ENCODE measurements around the gene OVCA2.

OVCA2 gene

GRCh38 chr17:2082003-2082781 is 40.4 kb downstream of the OVCA2 start:
- no peaks in the 10 kb centered on the region for H3K79me2 ChIP-seq (ENCODE audit: insufficient read depth, low read length)
- H2AFZ ChIP-seq (ENCODE audit: low read depth, low read length, severe bottlenecking), result no peak overlapping the region
- H3K9me2 ChIP-seq (replicated peaks; ENCODE audit: insufficient read depth, low read length), result no peaks in the 10 kb centered on the region
- H3F3A ChIP-seq (ENCODE audit: insufficient read depth), result no peaks in the 10 kb centered on the region
- H4K20me1 ChIP-seq (ENCODE audit: low read depth, low read length), result no peaks in the 10 kb centered on the region
- H3K4me3 ChIP-seq (ENCODE audit: insufficient read depth, low read length, poor library complexity, severe bottlenecking), result no peak overlapping the region
- H3K27me3 ChIP-seq (ENCODE audit: low read length), result no peaks in the 10 kb centered on the region
- TF ChIP-seq CTCF (IDR thresholded peaks at IDR 0.05; ENCODE audit: insufficient read depth, low read length, poor library complexity, severe bottlenecking) (no peak), EZH2phosphoT487 (conservative IDR thresholded peaks at IDR 0.05; ENCODE audit: low read length) (no peak)
- no peak overlapping the region for H3K4me2 ChIP-seq (ENCODE audit: low read depth, low read length, poor library complexity, severe bottlenecking)
- no peaks in the 10 kb centered on the region for H3K9me3 ChIP-seq (ENCODE audit: insufficient read depth, low read length)
- no peak overlapping the region for H3K9ac ChIP-seq (ENCODE audit: low read length)
- no peak overlapping the region for H3K27ac ChIP-seq (ENCODE audit: low read depth, low read length)
- no peaks in the 10 kb centered on the region for H3K36me3 ChIP-seq (ENCODE audit: low read length)

DNA sequence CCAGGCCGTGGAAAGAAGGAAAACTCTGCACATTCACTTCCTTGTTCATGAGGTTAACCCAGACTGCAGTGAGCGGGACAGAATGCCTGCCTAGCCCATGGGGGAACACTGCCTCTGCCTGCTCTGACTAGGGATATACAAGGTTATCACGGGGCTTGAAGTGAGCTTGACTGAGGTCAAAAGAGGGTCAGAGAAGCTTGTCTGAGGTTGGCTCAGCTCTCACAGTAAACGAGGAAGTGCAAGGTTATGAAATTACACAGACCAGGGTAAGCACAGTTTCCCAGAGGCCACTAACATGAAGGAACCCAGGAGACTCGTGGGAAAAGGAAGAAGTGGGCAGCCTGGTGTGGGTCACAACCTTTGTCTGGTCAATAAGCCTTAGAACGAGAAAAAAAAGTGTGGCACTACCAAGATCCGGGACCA is 41.8 kb downstream of the OVCA2 start:
- Histone ChIP-seq H3K9ac (ENCODE audit: low read length) (no peak overlapping the region), H3K27ac (ENCODE audit: low read depth, low read length) (no peak overlapping the region)

GRCh38 chr17:2084036-2084765 is 42.4 kb downstream of the OVCA2 start:
- no peaks in the 10 kb centered on the region for H3K79me2 ChIP-seq (ENCODE audit: insufficient read depth, low read length)
- no peak overlapping the region for H3K9ac ChIP-seq (ENCODE audit: low read length)
- H3K9me2 ChIP-seq (replicated peaks; ENCODE audit: insufficient read depth, low read length), result no peaks in the 10 kb centered on the region
- no peaks in the 10 kb centered on the region for H3K9me3 ChIP-seq (ENCODE audit: insufficient read depth, low read length)
- H3K27ac ChIP-seq (ENCODE audit: low read depth, low read length), result no peak overlapping the region
- H3K4me3 ChIP-seq (ENCODE audit: insufficient read depth, low read length, poor library complexity, severe bottlenecking), result no peak overlapping the region
- H3K4me2 ChIP-seq (ENCODE audit: low read depth, low read length, poor library complexity, severe bottlenecking), result no peak overlapping the region
- H4K20me1 ChIP-seq (ENCODE audit: low read depth, low read length), result no peaks in the 10 kb centered on the region
- H3K36me3 ChIP-seq (ENCODE audit: low read length), result no peaks in the 10 kb centered on the region
- H2AFZ ChIP-seq (ENCODE audit: low read depth, low read length, severe bottlenecking), result no peak overlapping the region
- no peaks in the 10 kb centered on the region for H3K27me3 ChIP-seq (ENCODE audit: low read length)
- TF ChIP-seq CTCF (IDR thresholded peaks at IDR 0.05; ENCODE audit: insufficient read depth, low read length, poor library complexity, severe bottlenecking), result no peak
- no peak for TF ChIP-seq EZH2phosphoT487 (conservative IDR thresholded peaks at IDR 0.05; ENCODE audit: low read length)
- no peaks in the 10 kb centered on the region for H3F3A ChIP-seq (ENCODE audit: insufficient read depth)

More for the DNA sequence above, 41.8 kb downstream of the OVCA2 start:
- Histone ChIP-seq H3K36me3 (ENCODE audit: low read length) (no peaks in the 10 kb centered on the region), H4K20me1 (ENCODE audit: low read depth, low read length) (no peaks in the 10 kb centered on the region), H3F3A (ENCODE audit: insufficient read depth) (no peaks in the 10 kb centered on the region), H2AFZ (ENCODE audit: low read depth, low read length, severe bottlenecking) (no peak overlapping the region), H3K4me3 (ENCODE audit: insufficient read depth, low read length, poor library complexity, severe bottlenecking) (no peak overlapping the region), H3K9me2 (replicated peaks; ENCODE audit: insufficient read depth, low read length) (no peaks in the 10 kb centered on the region), H3K79me2 (ENCODE audit: insufficient read depth, low read length) (no peaks in the 10 kb centered on the region), H3K27me3 (ENCODE audit: low read length) (no peaks in the 10 kb centered on the region), H3K9me3 (ENCODE audit: insufficient read depth, low read length) (no peaks in the 10 kb centered on the region), H3K4me2 (ENCODE audit: low read depth, low read length, poor library complexity, severe bottlenecking) (no peak overlapping the region)
- TF ChIP-seq EZH2phosphoT487 (conservative IDR thresholded peaks at IDR 0.05; ENCODE audit: low read length) (no peak), CTCF (IDR thresholded peaks at IDR 0.05; ENCODE audit: insufficient read depth, low read length, poor library complexity, severe bottlenecking) (no peak)

Measured in SU-DHL-6 (cell line).